Measurements from ENCODE around the gene SRGAP3.

The SRGAP3 gene

GRCh38 chr3:9137676-9138075 is 111.8 kb downstream of the SRGAP3 start:
- no peak for DNase-seq

- no peak for DNase-seq
These were observed 112.5 kb downstream of the SRGAP3 start for GRCh38 chr3:9136746-9137465.

- no peak for DNase-seq
These were observed 113.4 kb downstream of the SRGAP3 start for GRCh38 chr3:9135930-9136525.

- DNase-seq: no peak
These were observed 113.9 kb downstream of the SRGAP3 start for GRCh38 chr3:9135526-9135925.

GRCh38 chr3:9133656-9134055 is 115.8 kb downstream of the SRGAP3 start:
- DNase-seq: no peak

GRCh38 chr3:9130345-9131305 is 118.8 kb downstream of the SRGAP3 start:
- DNase-seq: no peak

- DNase-seq: no peak
These were observed 120.1 kb downstream of the SRGAP3 start for GRCh38 chr3:9129365-9129764.

GRCh38 chr3:9125278-9125951 is 124.0 kb downstream of the SRGAP3 start:
- DNase-seq: no peak

GRCh38 chr3:9124730-9125129 is 124.7 kb downstream of the SRGAP3 start:
- DNase-seq: no peak

GRCh38 chr3:9123840-9124239 is 125.6 kb downstream of the SRGAP3 start:
- no peak for DNase-seq

GRCh38 chr3:9122732-9123364 is 126.6 kb downstream of the SRGAP3 start:
- DNase-seq: no peak

GRCh38 chr3:9121366-9122001 is 128.0 kb downstream of the SRGAP3 start:
- no peak for DNase-seq

- DNase-seq: no peak
These were observed 130.1 kb downstream of the SRGAP3 start for GRCh38 chr3:9119331-9119730.

GRCh38 chr3:9118222-9118621 is 131.2 kb downstream of the SRGAP3 start:
- no peak for DNase-seq

- no peak for DNase-seq
These were observed 132.2 kb downstream of the SRGAP3 start for GRCh38 chr3:9117220-9117619.

- no peak for DNase-seq
These were observed 133.1 kb downstream of the SRGAP3 start for GRCh38 chr3:9116336-9116735.

GRCh38 chr3:9115336-9115735 is 134.1 kb downstream of the SRGAP3 start:
- no peak for DNase-seq

GRCh38 chr3:9113040-9113439 is 136.4 kb downstream of the SRGAP3 start:
- no peak for DNase-seq

GRCh38 chr3:9111866-9112265 is 137.6 kb downstream of the SRGAP3 start:
- no peak for DNase-seq

GRCh38 chr3:9111417-9111816 is 138.0 kb downstream of the SRGAP3 start:
- no peak for DNase-seq

GRCh38 chr3:9110802-9111201 is 138.6 kb downstream of the SRGAP3 start:
- DNase-seq: no peak

GRCh38 chr3:9110316-9110715 is 139.1 kb downstream of the SRGAP3 start:
- DNase-seq: no peak

Measured in activated gamma-delta T cell (primary cell).